Activated CD4-positive, alpha-beta T cell treated with anti-CD3 and anti-CD28 coated beads for 1 hour (primary cell): ENCODE measurements around the gene DVL3.
A peak's percentile ranks its signal among the peaks of the same experiment; 100 is the strongest.

Experiments used
- DNase-seq: peaks from one replicate; pipeline ENCODE4 v3.0.0-alpha.2; 2020

Gene DVL3

GRCh38 chr3:184177767-184178306 lies 22.7 kb downstream of the DVL3 start:
- DNase-seq = no peak

GRCh38 chr3:184178521-184179138 lies 23.5 kb downstream of the DVL3 start:
- no peak for DNase-seq

GRCh38 chr3:184180165-184180564 lies 25.0 kb downstream of the DVL3 start:
- no peak for DNase-seq

GRCh38 chr3:184181596-184181995 lies 26.4 kb downstream of the DVL3 start:
- no peak for DNase-seq

GRCh38 chr3:184183679-184184078 lies 28.5 kb downstream of the DVL3 start:
- no peak for DNase-seq

GRCh38 chr3:184184546-184185230 lies 29.5 kb downstream of the DVL3 start:
- DNase-seq = no peak

GRCh38 chr3:184185461-184186183 lies 30.4 kb downstream of the DVL3 start:
- peak; percentile 99 for DNase-seq

- DNase-seq = no peak
These were observed 31.2 kb downstream of the DVL3 start, which contains the start of gene ABCF3 for GRCh38 chr3:184186184-184186901. Gene ABCF3, plus strand, starts transcription at chr3:184186199. Its CDS starts 9 bp downstream, at chr3:184186208.

GRCh38 chr3:184186902-184187207 lies 31.7 kb downstream of the DVL3 start:
- DNase-seq = no peak

GRCh38 chr3:184188080-184188479 lies 32.9 kb downstream of the DVL3 start:
- no peak for DNase-seq

- DNase-seq = no peak
These were observed 34.2 kb downstream of the DVL3 start for GRCh38 chr3:184189421-184189820.

GRCh38 chr3:184192889-184193288 lies 37.7 kb downstream of the DVL3 start:
- no peak for DNase-seq

GRCh38 chr3:184193991-184194539 lies 38.9 kb downstream of the DVL3 start:
- DNase-seq = no peak

- no peak for DNase-seq
These were observed 41.4 kb downstream of the DVL3 start for GRCh38 chr3:184196536-184196935.

- DNase-seq = no peak
These were observed 43.3 kb downstream of the DVL3 start for GRCh38 chr3:184198509-184198908.

GRCh38 chr3:184200825-184201224 lies 45.6 kb downstream of the DVL3 start:
- no peak for DNase-seq

- no peak for DNase-seq
These were observed 48.3 kb downstream of the DVL3 start for GRCh38 chr3:184203526-184203925.

GRCh38 chr3:184209146-184209923 lies 54.2 kb downstream of the DVL3 start:
- DNase-seq = no peak

- no peak for DNase-seq
These were observed 56.1 kb downstream of the DVL3 start for GRCh38 chr3:184211297-184211696.

GRCh38 chr3:184211718-184212117 lies 56.5 kb downstream of the DVL3 start:
- DNase-seq = no peak

GRCh38 chr3:184218814-184219213 lies 63.6 kb downstream of the DVL3 start:
- DNase-seq = no peak

GRCh38 chr3:184222521-184222920 lies 67.3 kb downstream of the DVL3 start:
- DNase-seq = no peak
